HFFc6 (cell line): Measurements from ENCODE around the gene MPHOSPH6. TPM values are rescaled to one million over a fixed set of nuclear protein-coding genes. Genes with fewer than 3 reads are reported as not detected.

ENCODE experiments used
- DNase-seq: peaks from one replicate; pipeline ENCODE4 v3.0.0-alpha.2; 2018
- H3K27ac Mint-ChIP-seq: 2 replicates; pipeline ENCODE4 v1.8.0; 2020; ENCODE audit warnings: mild to moderate bottlenecking, mixed read lengths
- H3K27me3 Mint-ChIP-seq: 2 replicates; pipeline ENCODE4 v1.8.0; 2021; ENCODE audit warnings: mild to moderate bottlenecking, moderate library complexity, mixed read lengths; ENCODE audit not compliant: insufficient read depth
- H3K36me3 Mint-ChIP-seq: 2 replicates; pipeline ENCODE4 v1.8.0; 2021; ENCODE audit warnings: low read depth, mixed read lengths
- H3K4me1 Mint-ChIP-seq: 2 replicates; pipeline ENCODE4 v1.8.0; 2020; ENCODE audit warnings: low read depth, mixed read lengths
- H3K4me3 Mint-ChIP-seq: 2 replicates; pipeline ENCODE4 v1.8.0; 2020; ENCODE audit warnings: mild to moderate bottlenecking, moderate library complexity, mixed read lengths
- H3K9me3 Mint-ChIP-seq: 2 replicates; pipeline ENCODE4 v1.8.0; 2020; ENCODE audit warnings: mild to moderate bottlenecking, mixed read lengths
- CTCF ChIP-seq: fragments of 200-600 bp; sonication (generic); IDR thresholded peaks from 2 replicates; pipeline ENCODE4 v1.5.0; 2021; ENCODE audit warnings: antibody characterized with exemption, mild to moderate bottlenecking
- total RNA-seq, 6 experiments: library from RNA; stranded (reverse); fragmentation: NEBNext Ultra II Directional; extraction: Animal tissue kit (Norgen Biotek cat#: 25700); gene quantifications; 2 replicates in 1 of 6; 3 replicates in 5 of 6; pipeline ENCODE4 v1.2.3, GENCODE V29; 2021

Gene MPHOSPH6
- total RNA-seq, 6 experiments from 2014 or later: 22.8 to 32.1 (median 24.7) TPM

DNA sequence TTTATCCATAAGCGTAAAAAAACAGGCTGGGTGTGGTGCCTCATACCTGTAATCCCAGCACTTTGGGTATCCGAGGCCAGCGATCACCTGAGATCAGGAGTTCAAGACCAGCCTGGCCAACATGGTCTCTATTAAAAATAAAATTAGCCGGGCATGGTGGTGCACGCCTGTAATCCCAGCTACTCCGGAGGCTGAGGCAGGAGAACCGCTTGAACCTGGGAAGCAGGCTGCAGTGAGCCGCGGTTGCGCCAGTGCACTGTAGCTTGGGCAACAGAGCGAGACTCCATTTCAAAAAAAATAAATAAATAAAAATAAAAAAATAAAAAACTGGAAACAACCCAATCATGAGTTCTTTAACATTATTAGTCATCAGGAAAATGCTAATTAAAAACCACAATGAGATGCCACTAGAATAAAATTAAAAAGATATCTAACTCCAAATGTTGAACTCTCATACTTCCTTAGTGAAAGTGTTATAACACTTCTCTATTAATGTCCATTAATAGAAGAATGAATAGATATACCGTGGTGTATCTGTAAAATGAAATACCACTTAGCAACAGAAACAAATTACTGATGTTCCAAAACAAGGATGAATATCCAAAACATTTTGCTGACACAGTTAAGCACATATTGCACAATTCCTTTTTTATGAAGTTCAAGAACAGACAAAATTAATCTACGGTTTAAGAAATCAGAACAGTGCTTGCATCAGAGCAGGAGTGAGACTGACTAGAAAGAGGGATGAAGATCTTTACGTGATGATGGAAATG, 13.1 kb downstream of the MPHOSPH6 start:
- Mint-ChIP-seq H3K9me3 (no peaks in the 10 kb centered on the region), H3K4me3 (no peak overlapping the region), H3K4me1 (peaks cover 27% of the 10 kb centered on the region), H3K27me3 (no peaks in the 10 kb centered on the region), H3K36me3 (peaks cover 8% of the 10 kb centered on the region), H3K27ac (peak overlapping the region; percentile 37)
- no peak for TF ChIP-seq CTCF
- DNase-seq: no peak

GRCh38 chr16:82152641-82153112, 17.3 kb downstream of the MPHOSPH6 start:
- Mint-ChIP-seq H3K36me3 (peaks cover 6% of the 10 kb centered on the region), H3K4me3 (no peak overlapping the region; the same call in 1 of the 2 replicates), H3K27ac (0 out of 2 replicates have a peak overlapping the region, but pooled peaks have one; percentile 16), H3K27me3 (no peaks in the 10 kb centered on the region), H3K9me3 (no peaks in the 10 kb centered on the region), H3K4me1 (peaks cover 22% of the 10 kb centered on the region)
- DNase-seq: peak; percentile 8
- no peak for TF ChIP-seq CTCF

GRCh38 chr16:82152196-82152595, 17.8 kb downstream of the MPHOSPH6 start:
- H3K36me3 Mint-ChIP-seq: peaks cover 11% of the 10 kb centered on the region
- no peak for DNase-seq
- H3K4me1 Mint-ChIP-seq: peaks cover 17% of the 10 kb centered on the region
- 0 out of 2 replicates have a peak overlapping the region, but pooled peaks have one; percentile 3 for H3K27ac Mint-ChIP-seq
- no peak for TF ChIP-seq CTCF
- no peaks in the 10 kb centered on the region for H3K9me3 Mint-ChIP-seq
- H3K4me3 Mint-ChIP-seq: no peak overlapping the region
- H3K27me3 Mint-ChIP-seq: no peaks in the 10 kb centered on the region

DNA sequence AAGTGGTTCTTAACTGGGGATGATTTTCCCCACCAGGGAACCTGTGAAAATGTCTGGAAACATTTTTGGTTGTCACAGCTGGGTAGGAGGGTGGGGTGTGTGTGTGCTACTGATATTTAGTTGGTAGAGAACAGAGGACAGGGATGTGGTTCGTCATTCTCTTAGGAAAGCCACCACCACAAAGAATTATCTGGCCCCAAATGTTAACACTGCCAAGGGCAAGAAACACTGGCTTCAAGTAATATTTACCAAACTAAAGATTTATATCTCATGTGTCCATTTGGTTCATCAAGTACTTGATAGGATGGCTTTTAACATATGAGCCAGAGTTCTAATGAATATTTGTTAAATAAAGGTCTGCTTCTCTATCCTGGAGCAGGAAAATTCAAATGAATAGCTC, 19.5 kb downstream of the MPHOSPH6 start:
- no peaks in the 10 kb centered on the region for H3K27me3 Mint-ChIP-seq
- H3K36me3 Mint-ChIP-seq: peaks cover 25% of the 10 kb centered on the region
- peaks cover 15% of the 10 kb centered on the region for H3K4me1 Mint-ChIP-seq
- H3K4me3 Mint-ChIP-seq: no peak overlapping the region
- no peak overlapping the region for H3K27ac Mint-ChIP-seq
- H3K9me3 Mint-ChIP-seq: no peaks in the 10 kb centered on the region
- no peak for DNase-seq
- TF ChIP-seq CTCF: no peak

GRCh38 chr16:82149536-82149935, 20.5 kb downstream of the MPHOSPH6 start:
- no peaks in the 10 kb centered on the region for H3K27me3 Mint-ChIP-seq
- H3K36me3 Mint-ChIP-seq: peaks cover 29% of the 10 kb centered on the region
- H3K9me3 Mint-ChIP-seq: no peaks in the 10 kb centered on the region
- H3K4me3 Mint-ChIP-seq: no peak overlapping the region
- DNase-seq: no peak
- TF ChIP-seq CTCF: no peak
- no peak overlapping the region for H3K27ac Mint-ChIP-seq
- peaks cover 15% of the 10 kb centered on the region for H3K4me1 Mint-ChIP-seq
